Right lobe of liver (tissue), 4 donors: ENCODE measurements around the gene CCDC88C.

Experiments
- CTCF ChIP-seq, 4 donors: fragments of 200-600 bp in 3 of 4; fragments of 450-650 bp in 1 of 4; IDR thresholded peaks; one replicate each; pipeline versions ENCODE4 v1.5.1 to v1.8.0; 2016 to 2022; ENCODE audit warnings: antibody characterized with exemption in 4 of 4, mild to moderate bottlenecking in 2 of 4
- POLR2A ChIP-seq: fragments of 450-650 bp; IDR thresholded peaks from one replicate; pipeline ENCODE4 v1.6.1; 2017; ENCODE audit warnings: antibody characterized with exemption, mild to moderate bottlenecking
- donor health status: DM: no; HTN: no; CAD: no.
- donor health status: DM: no; HTN: no; CAD: no.
- donor health status: DM: no; HTN: yes; CAD: no.

GRCh38 chr14:91305650-91306431, 111.8 kb downstream of the CCDC88C start:
- TF ChIP-seq CTCF (IDR thresholded peaks at IDR 0.05) (no peak), POLR2A (no peak)
